ENCODE results near the gene SLIT3.

The SLIT3 gene

DNA sequence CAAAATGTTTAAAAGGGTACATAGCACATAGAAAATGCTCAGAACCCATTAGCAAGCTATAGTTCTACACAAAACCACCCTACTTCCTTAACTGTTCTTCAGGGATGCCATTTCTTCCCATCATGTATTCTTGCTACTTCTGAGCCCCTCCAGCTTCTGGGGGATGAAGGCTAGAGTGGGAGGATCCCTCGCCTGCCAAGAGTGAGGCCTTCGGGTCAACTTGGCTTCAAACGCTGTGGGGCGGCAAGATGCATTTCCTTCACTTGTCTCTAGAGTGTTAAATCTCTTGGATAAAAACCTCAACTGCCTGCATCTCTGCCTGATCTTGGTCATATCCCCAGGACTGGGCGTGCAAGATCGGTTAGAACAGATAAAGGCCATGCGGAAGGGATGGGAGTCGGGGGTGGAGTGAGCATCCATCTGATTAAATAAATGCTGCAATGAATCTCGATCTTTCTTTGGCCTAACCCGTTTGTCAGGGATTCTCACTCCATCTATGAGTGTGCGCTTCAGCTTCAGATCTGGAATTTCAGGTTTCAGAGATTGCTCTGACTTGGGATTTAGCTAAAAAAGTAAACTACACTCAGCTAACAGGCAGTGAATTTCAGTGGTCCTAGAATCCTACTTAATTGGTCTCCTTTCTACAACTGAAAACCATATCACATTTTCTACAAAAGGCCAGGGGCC is 603.8 kb downstream of the SLIT3 start:
- DNase-seq (ENCODE audit: low read depth): no peak

DNA sequence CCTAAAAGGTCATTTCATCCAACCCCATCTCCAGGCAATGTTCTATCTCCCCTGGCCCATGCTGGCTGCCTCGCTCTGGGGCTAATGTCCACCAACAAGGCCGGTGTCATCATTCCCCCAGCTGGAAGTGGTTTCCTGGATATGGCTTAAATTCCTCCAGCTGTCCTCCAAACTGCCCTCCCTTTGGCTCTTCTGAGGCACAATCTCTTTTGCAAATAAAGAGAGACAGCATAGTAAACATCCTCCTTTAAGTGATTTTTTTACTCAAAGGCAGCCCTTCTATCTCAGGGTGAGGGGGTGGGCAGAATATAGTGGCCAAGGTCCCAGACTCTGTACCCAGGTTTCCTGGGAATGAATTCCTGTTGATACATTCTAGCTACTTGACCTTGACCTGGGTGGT is 604.3 kb downstream of the SLIT3 start:
- no peak for DNase-seq (ENCODE audit: low read depth)

DNA sequence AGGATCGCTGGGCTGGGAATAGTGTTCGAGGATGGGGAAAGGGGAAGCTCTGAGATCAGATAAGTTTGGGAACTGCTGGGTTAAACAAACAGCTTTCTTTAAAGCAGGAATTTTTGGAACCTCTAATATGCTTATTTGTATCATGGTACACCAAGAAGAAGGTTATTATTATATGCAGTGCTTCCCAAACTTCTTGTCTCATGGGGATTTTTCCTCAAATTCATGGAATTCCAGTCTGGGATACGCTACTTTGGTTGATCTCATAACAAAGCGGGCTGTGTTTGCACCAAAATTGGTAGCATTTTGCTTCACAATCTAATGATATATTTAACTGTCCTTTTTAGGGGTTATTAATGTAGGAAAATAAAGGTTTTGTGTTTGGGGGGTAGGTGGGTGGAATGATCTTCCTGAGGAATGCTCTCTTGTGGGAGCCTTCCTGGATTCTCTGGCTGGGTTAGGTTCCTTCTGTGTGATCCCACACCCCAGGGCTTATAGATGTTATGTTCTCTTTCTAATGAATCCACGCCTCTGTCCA is 605.6 kb downstream of the SLIT3 start:
- DNase-seq (ENCODE audit: low read depth): no peak

DNA sequence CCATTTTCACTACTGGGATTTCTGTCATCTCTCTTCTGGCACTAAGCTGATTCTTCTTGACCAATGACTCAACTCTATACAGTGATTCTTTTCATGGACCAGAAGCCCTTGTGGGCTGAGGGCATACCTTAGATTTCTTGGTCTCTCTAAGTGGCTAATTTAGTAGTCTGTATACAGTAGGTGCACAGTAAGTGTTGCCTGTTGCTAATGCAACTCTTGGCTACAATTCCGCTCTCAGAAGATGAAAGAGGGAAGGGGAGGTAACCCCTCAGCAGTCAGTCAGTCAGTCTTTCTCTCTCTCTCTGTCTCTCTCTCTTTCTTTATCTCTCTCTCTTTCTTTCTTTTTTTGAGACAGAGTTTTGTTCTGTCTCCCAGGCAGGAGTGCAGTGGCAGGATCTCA is 606.6 kb downstream of the SLIT3 start:
- no peak for DNase-seq (ENCODE audit: low read depth)

DNA sequence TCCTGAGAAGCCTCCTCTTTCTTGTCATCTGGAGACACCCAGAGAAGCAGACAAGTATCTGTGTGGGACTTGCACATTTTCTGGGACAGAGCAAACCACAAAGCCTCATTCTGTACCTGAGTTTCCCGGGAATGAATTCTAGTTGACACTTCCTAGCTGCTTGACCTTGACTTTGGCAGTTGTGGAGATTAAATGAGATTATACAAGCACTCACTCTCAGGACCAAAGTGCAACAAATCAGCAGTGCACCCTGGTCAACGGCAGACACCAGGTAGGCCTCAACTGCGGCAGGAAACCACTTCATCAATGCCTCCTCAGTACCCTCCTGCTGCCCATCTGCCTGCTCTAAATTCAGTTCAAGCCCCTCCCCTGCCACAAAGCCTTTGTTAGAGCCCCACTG is 607.1 kb downstream of the SLIT3 start:
- no peak for DNase-seq (ENCODE audit: low read depth)

DNA sequence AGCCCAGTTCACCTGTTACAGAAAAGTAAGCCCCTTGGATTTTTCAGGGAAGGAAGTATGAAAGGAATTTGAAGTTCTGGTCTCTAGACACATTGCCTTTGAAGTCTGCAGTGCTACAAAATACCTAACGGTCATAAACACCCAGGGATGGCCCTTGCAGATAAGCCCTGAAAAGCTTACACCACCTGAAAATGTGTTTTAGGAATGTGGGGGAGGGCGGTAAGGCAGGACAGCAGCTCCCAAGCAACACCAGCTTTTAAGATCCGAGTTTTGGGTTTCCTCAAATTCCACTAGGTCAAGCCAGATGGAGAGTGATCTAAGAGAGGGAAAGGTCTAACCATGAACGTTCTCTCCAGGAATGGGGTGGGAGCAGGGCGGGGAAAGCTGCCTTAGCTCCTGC is 607.6 kb downstream of the SLIT3 start:
- DNase-seq (ENCODE audit: low read depth): no peak

DNA sequence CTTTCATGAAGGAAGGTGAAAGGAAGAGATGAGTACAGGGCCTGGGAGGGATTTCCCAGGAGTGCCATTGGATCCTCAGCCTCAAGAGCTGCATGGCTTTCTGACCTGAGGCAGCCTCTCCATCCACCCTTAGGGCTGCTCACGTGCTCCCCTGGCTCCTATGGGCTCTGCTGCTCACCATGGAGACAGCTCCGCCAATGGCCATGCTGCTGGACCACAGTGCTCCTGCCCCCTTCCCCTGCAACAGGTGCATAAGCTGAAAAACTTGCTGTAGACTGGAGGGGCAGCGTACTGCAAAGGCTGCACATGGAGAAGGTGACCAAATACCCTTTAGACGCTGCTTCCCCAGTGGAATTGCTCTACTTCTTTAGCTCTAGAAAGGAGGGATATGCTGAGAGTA is 609.0 kb downstream of the SLIT3 start:
- DNase-seq (ENCODE audit: low read depth): no peak

DNA sequence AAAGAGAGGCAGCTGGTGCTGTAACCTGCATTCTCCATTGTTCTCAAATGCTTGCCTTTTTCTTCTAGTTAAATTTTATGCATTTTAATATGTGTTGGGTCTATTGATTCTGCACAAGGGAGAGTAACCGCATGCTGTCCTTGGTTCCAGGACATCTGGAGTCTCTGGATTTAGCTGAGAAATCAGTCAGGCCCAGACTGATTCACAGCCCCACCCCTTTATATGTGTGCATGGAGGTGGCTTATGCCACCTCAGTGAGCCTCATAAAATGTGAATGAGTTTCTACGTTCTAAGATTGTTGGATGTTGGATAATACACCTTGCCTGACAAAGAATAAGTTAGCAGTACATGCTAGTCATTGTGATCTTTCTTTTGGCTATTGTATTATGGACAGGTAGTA is 611.7 kb downstream of the SLIT3 start:
- no peak for DNase-seq (ENCODE audit: low read depth)

DNA sequence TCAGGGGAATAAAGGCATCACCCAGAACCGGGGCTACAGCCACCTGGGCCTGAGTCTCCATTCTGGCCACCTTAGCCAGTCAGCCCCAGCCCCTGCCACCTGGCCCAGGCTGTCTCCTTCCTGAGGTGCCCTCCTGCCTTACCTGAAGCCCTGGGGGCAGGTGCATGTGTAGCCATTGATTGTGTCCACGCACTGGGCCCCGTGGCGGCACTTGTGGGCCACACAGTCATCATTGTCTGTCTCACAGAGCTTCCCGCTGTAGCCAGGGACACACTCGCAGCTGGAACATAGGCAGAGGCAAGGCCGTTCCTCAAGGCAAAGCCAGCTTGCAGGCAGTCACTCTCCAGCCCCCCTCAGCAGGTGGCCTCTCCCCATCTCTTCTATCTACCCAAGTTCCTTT is 614.1 kb downstream of the SLIT3 start:
- DNase-seq (ENCODE audit: low read depth): no peak

DNA sequence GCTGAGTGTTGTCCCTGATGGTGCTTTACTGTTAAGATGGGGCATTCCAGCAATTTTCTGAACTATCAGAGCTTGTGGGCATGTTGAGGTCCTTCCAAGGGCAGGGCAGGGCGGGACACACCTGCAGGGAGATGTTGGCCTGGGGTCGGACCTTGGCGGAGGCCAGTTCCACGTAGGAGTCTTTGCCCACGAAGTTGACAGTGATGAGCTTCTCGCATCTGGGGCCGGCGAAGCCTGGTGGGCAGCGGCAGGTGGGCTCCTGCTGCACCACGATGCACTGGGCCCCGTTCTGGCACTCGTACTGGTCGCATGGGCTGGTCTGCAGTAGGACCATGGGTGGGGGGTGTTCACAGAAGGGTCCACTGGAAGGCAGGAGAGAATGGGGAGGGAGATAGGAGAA is 615.4 kb downstream of the SLIT3 start:
- no peak for DNase-seq (ENCODE audit: low read depth)

DNA sequence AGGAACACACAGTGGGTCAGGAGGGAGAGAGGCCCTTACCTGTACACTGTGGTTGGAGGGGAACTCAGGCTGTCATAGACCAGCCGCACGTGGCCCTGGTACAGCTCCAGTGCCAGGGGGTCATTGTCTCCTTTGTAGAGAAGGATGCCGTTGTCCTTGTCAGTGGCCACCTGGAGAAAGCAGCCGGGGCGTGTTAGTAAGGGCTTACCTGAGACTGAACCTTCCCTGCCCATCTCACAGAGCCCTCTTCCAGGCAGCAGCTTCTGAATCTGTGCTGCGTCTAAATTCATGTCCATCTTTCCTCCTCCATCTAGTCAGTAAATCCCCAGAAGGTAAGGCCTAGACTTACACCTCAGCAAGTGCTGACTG is 617.0 kb downstream of the SLIT3 start:
- no peak for DNase-seq (ENCODE audit: low read depth)

DNA sequence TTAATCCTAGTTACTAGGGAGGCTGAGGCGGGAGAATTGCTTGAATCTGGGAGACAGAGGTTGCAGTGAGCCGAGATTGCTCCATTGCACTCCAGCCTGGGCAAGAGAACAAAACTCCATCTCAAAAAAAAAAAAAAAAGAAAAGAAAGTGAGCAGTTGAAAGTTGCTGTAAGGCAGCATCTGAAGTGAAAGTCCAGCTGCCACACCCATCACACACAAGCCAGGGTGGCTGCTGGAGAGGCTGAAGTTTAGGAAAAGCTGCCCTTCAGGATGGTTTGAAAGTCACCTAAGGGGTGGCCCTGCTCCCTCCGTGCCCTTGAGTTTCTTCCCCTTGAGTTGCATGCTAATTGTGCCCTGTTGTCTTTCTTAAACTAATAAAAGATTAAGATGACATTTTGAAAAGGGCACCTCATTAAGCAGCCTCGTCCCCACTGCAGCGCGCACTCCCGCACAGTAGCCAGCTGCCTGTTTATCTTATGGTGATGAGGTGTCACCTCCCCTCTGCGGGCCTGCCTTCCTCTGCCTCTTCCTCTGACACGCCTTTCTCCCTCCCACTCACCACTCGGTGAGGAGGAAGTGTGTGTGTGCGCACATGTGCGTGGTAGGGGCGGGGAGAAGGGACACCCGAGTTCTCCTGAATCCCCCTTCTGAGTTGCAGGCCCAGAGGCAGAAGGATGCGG is 617.6 kb downstream of the SLIT3 start:
- DNase-seq (ENCODE audit: low read depth): no peak

DNA sequence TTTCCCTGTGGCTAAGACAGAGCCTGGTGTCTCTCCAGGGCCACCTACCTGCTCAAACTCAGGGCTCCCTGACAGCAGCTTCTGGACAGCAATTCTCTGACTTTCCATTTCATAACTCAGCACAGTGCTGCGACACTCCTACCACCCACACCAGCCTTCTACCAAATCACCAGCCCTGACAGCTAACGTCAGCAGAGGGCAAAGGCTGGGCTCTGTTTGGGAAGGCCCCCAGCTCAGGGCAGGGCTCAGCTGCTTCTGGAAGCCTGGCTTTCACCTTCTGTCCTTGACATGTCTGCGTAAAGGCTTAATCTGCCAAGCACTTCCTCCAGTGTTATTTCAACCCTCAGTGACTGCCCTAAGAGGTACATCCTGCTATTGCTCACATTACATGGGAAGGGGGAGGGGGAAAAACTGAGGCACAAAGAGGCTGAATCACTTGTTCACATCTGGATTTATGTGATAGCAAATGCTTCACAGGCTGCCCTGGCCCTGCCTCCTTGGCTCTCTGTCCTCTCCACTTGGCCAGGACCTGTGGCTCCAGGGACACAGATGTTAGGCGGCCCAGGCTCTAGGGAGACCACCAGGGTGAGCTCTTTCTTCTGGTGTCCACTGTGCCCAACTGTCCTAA is 619.3 kb downstream of the SLIT3 start:
- no peak for DNase-seq (ENCODE audit: low read depth)

DNA sequence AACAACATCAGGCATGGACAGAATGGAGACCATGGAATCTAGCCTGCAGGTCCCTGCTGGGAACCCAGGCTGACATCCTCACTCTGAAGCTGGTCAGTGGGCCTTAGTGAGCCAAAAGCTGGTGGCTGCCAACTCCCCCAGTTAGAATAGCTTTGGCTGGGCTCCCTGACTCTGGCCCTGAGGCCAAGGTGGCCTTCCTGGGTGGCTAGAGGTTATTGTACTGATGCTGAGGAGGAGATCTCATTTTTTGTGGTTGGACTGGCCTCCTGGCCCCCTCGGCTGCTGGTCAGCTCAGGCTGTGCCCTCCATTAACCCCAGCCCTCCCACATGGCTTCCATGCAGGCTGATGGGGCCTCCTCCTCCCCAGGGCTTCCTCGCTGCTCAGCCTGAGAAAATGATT is 620.5 kb downstream of the SLIT3 start:
- no peak for DNase-seq (ENCODE audit: low read depth)

DNA sequence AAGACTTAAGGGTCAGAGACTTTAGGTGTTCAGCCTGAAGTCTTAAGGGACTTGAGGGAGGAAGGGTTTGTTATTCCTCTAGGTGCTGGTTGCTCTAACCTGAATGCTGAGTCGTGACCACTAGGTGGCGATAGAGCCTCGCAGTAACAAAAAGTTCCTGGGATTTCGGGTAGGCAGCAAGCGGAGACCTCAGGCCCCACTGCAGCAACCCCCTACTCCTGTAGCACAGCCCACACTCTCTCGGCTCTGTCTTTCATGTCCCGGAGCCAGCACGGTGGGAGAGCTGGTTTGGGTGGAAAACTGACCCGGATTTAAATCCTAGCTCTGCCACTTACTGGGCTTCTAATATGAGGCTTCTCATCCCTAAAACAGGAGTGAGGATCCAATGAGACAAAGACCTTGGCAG is 621.4 kb downstream of the SLIT3 start:
- peak; percentile 16 for DNase-seq (ENCODE audit: low read depth)

DNA sequence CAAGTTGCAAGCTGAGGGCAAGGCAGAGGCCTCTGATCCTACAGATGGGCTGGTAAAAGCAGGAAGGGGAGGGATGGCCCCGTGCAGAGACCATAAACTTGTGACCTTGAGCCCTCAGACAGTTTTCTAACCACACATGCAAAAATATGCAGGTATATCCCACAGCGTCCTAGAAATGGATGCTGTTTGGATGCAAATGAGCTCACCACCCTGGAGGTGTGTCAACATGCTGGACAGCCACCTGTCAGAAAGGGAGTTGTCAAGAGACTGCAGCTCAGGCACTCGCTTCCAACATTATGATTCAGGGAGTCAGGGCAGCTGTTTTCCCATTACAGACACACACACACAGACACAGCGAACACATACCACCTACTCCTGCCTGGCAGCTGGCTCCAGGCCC is 624.4 kb downstream of the SLIT3 start:
- no peak for DNase-seq (ENCODE audit: low read depth)

DNA sequence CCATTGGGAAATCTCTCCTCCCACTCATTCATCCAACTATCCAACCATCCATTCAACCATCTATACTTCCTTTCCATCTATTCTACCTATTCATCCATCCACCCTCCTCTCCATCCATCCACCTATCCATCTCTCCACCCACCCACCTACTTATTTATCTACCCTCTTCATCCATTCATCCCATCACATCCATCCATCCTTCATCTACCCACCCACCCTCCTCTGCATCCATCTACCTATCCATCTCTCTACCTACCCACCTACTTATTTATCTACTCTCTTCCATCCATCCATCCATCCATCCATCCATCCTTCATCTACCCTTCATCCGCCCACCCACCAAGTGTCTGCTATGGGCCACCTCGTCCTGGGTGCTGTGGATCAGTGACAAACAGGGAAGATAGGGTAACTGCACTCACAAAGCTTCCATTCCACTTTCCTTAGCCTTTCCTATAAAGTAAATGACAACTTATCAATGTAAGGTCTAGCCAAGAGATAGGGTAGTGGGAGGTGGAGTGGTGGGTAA is 625.0 kb downstream of the SLIT3 start:
- no peak for DNase-seq (ENCODE audit: low read depth)

DNA sequence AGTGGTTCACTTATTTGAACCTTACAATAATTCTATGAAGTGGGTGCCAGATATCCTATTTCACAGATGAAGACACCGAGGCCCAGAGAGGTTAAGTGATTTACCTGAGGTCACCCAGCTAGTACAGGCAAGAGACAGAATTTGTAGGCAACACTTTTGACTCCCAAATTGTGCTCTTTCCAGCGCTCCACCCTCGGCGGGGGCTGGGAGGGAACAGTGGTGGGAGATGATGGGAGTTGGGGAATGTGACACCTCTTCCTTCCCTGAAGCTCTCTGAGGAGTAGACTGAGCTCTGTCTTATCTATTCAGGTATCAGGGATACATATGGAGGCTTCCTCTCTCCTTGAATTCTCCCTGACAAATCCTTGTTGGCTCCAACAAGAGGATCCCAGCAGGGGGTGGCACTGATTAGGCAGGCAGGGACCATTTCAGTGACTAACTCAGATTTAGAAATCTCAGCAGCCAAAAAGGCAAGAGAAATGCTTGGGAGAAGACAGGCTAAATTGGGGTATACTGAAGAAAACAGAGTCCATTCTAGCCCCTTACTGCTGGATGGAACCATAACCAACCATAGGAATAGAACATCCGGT is 626.0 kb downstream of the SLIT3 start:
- DNase-seq (ENCODE audit: low read depth): no peak

DNA sequence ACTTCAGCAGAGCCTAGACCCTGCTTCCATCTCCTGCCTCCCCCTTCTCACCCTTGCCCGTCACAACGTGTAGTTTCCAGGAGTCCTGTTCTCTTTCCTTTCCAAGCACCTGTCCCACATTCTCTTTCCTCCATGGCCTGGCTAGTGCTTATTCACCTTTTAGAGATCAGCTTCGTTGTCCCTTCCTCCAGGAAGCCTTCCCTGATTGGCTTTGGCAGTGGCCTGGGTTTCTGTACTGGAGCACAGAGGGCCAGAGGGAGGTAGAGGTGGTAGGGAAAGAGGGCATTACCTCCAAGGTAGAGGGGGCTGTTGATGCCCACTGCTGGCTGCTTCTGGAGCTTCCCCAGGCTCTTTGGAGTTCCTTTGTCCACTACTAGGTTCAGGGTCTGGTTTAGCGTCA is 628.1 kb downstream of the SLIT3 start:
- no peak for DNase-seq (ENCODE audit: low read depth)

DNA sequence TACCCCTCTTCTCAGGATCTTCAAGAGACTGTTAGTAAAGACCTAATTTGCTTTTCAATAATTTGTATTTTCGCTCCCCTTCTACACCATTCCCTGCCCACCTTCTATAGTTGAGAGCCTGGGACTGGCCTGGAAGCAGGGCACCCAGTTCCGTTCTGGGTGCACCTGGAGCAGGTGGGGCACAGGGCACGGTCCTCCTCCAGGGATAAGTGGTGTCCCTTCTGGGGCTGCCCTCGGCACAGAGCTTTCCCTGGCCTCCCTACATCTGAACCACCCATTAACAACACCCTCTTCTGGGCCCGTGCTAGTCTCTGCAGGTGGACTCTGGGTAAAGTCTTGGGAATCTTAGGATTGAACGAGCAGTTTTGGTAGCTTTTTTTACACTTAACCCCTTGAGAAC is 628.9 kb downstream of the SLIT3 start:
- DNase-seq (ENCODE audit: low read depth): no peak

DNA sequence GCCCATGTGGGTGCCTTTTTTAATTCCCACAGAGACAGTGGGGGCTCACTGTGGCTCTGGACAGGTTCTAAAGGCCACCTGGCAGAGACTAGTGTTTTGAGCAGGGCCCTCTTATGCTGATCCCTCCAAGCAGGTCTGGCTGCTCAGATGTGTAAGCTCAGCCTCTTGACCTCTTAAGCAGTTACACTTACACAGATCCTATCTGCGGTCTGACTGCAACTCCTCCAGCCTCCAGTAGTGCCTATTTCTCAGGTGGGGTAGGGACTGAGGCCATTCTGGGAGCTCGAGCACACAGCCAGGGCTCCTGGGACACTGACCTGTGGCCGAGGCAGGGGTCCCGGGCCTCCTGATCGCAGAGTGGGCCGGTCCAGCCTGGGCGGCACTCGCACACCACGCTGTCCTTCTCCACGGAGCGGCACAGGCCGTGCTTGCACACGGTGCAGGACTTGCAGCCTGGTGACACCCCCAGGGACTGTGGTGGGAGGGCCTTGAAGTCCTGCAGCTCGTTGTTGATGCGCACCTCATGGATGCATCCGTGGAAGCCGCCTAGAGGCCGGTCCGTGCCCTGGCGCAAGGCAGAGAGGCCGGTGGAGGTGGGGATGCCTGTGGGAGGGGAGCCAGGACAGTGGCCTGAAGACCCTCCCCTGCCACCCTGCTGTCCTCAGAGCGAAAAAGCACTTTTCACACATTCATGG is 629.9 kb downstream of the SLIT3 start:
- no peak for DNase-seq (ENCODE audit: low read depth)

DNA sequence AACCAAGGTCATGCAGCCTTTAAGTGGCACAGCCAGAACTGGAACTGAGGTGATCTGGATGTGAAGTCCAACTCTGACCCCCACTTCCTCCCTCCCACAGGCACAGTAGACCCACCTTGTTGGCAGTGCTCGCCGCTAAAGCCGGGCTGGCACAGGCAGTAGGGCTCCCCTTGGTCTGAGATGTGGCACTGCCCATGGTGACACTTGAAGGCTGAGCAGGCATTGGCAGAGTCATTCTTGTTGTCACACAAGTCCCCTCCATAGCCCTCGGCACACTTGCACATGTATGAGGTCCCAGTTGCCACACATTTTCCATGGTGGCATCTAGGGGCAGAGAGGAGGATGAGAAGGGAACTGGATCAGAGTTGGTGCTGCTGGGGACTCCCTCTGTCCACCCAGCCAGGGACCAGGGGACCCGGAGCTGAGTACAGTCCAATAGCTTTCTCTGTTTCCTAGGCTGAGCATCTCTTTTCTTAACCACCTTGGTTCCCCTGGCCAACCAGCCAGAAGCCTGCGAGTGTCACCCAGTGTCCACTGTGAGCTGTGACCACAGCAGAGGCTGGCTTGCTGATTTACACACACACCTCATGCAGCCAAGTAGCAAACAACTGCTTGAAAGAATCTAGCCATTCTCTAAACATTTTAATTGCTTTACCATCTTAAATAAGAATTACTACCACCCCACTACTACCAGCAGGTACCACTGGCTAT is 631.1 kb downstream of the SLIT3 start:
- no peak for DNase-seq (ENCODE audit: low read depth)
